Spinal cord (tissue), 10 donors: ENCODE data around the gene AKR1B15. TPM values are rescaled to one million over a fixed set of nuclear protein-coding genes. Genes with fewer than 3 reads are reported as not detected.

Source experiments
- DNase-seq, 6 donors: peaks; one replicate each; pipeline versions ENCODE4 v3.0.0 to v3.0.0-alpha.2; 2013 to 2015; ENCODE audit warnings: low spot score in 6 of 6, low read depth in 4 of 6
- H3K27ac ChIP-seq: one replicate; pipeline ENCODE4 v1.5.1; 2013; ENCODE audit warnings: low read depth, low read length, control low read depth
- H3K27me3 ChIP-seq: one replicate; pipeline ENCODE4 v1.6.1; 2013; ENCODE audit warnings: low read length; ENCODE audit not compliant: control insufficient read depth, insufficient read depth
- H3K36me3 ChIP-seq: one replicate; pipeline ENCODE4 v1.6.1; 2013; ENCODE audit warnings: low read length; ENCODE audit not compliant: control insufficient read depth, insufficient read depth
- H3K4me1 ChIP-seq: one replicate; pipeline ENCODE4 v1.6.1; 2013; ENCODE audit warnings: low read length; ENCODE audit not compliant: control insufficient read depth, insufficient read depth
- H3K4me3 ChIP-seq: one replicate; pipeline ENCODE4 v1.5.1; 2013; ENCODE audit warnings: low read depth, low read length, control low read depth
- H3K9me3 ChIP-seq: one replicate; pipeline ENCODE4 v1.6.1; 2013; ENCODE audit warnings: low read length; ENCODE audit not compliant: control insufficient read depth, insufficient read depth
- WGBS: methylation state at CpG from one replicate; pipeline ENCODE4 v1.1.5; 2013; ENCODE audit warnings: missing lambda C conversion rate; ENCODE audit not compliant: insufficient coverage; 5-methylcytosine and 5-hydroxymethylcytosine counted together
- polyA plus RNA-seq, 2 donors: library from polyadenylated mRNA; unstranded; fragments of 120-200 nt; gene quantifications; one replicate each; pipeline ENCODE4 v1.2.1, GENCODE V29; 2013; ENCODE audit not compliant: insufficient read length in 2 of 2
- total RNA-seq, 2 donors: library from RNA; depleted of rRNA in 1 of 2; stranded (reverse); fragments of 120-200 nt in 1 of 2; fragments of >200 nt in 1 of 2; gene quantifications; one replicate each; pipeline versions ENCODE4 v1.2.3 to v1.2.4, GENCODE V29; 2013 to 2014
- donor health status: healthy.

The AKR1B15 gene
- total and polyA plus RNA-seq, 4 donors = 0.17 to 0.25 (median 0.24) TPM; not detected in 1

GRCh38 chr7:134619627-134620331, 70.9 kb downstream of the AKR1B15 start:
- Histone ChIP-seq H3K27ac (no peak overlapping the region), H3K36me3 (no peaks in the 10 kb centered on the region), H3K9me3 (no peaks in the 10 kb centered on the region), H3K27me3 (no peaks in the 10 kb centered on the region), H3K4me1 (no peaks in the 10 kb centered on the region), H3K4me3 (no peak overlapping the region)
- WGBS = 50% methylated on average over 2 of the region's 2 CpGs
- DNase-seq = peak in 1 of 6 donors; percentile 37

- Histone ChIP-seq H3K36me3 (no peaks in the 10 kb centered on the region), H3K27me3 (no peaks in the 10 kb centered on the region), H3K9me3 (no peaks in the 10 kb centered on the region), H3K4me3 (no peak overlapping the region), H3K4me1 (no peaks in the 10 kb centered on the region), H3K27ac (no peak overlapping the region)
- WGBS = 66% methylated on average over 2 of the region's 7 CpGs
- DNase-seq = no peak
Observed at GRCh38 chr7:134622303-134622995, 73.5 kb downstream of the AKR1B15 start.

- Histone ChIP-seq H3K27ac (no peak overlapping the region), H3K9me3 (no peaks in the 10 kb centered on the region), H3K4me1 (no peaks in the 10 kb centered on the region), H3K36me3 (no peaks in the 10 kb centered on the region), H3K4me3 (no peak overlapping the region), H3K27me3 (no peaks in the 10 kb centered on the region)
- no peak for DNase-seq
- no CpG with 5 or more reads among the region's 2 CpGs for WGBS
Observed at GRCh38 chr7:134623193-134623592, 74.3 kb downstream of the AKR1B15 start.

- no peaks in the 10 kb centered on the region for H3K9me3 ChIP-seq
- no peak overlapping the region for H3K4me3 ChIP-seq
- no peaks in the 10 kb centered on the region for H3K27me3 ChIP-seq
- no peak for DNase-seq
- no peaks in the 10 kb centered on the region for H3K36me3 ChIP-seq
- no CpG with 5 or more reads among the region's 3 CpGs for WGBS
- no peak overlapping the region for H3K27ac ChIP-seq
- H3K4me1 ChIP-seq = no peaks in the 10 kb centered on the region
Observed at GRCh38 chr7:134625550-134625949, 76.6 kb downstream of the AKR1B15 start.

GRCh38 chr7:134627109-134627774, 78.3 kb downstream of the AKR1B15 start:
- no peaks in the 10 kb centered on the region for H3K4me1 ChIP-seq
- H3K27me3 ChIP-seq = no peaks in the 10 kb centered on the region
- H3K36me3 ChIP-seq = no peaks in the 10 kb centered on the region
- WGBS = 87% methylated on average over 1 of the region's 2 CpGs
- H3K4me3 ChIP-seq = no peak overlapping the region
- H3K9me3 ChIP-seq = no peaks in the 10 kb centered on the region
- H3K27ac ChIP-seq = no peak overlapping the region
- DNase-seq = no peak

DNA sequence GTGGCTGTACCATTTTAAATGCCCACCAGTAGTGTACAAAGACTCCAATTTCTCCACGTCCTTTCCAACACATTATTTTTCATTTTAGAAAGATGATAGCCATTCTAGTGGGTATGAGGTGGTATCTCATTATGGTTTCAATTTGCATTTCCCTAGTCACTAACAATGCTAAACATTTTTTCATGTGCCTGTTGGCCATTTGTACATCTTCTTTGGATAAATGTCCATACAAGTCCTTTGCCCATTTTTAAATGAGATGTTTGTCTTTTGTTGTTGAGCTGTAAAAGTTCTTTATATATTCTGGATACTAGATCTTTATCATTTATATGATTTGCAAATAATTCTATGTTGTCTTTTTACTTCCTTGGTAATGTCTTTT, 78.9 kb downstream of the AKR1B15 start:
- Histone ChIP-seq H3K27me3 (no peaks in the 10 kb centered on the region), H3K4me3 (no peak overlapping the region), H3K36me3 (no peaks in the 10 kb centered on the region), H3K9me3 (no peaks in the 10 kb centered on the region), H3K27ac (no peak overlapping the region), H3K4me1 (no peaks in the 10 kb centered on the region)
- no CpG with 5 or more reads among the region's 1 CpG for WGBS
- no peak for DNase-seq

DNA sequence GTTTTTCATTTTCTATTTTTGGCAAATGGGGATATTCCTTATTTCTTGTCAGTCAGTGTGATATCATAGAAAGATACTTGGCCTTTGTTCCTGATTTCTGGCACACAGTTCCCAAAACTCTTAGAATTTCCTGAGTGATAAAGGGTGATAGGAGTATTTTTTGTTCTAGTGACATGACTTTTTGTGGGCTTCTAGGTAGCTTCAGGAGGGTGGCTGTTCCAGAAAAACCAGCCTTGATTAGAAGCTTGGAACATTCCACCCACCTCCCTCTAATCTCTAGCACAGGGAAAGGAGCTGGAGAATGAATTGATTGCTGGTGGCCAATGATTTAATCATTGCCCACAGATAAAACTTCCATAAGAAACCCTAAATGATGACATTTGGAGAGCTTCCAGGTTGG, 80.5 kb downstream of the AKR1B15 start:
- no peaks in the 10 kb centered on the region for H3K36me3 ChIP-seq
- no peaks in the 10 kb centered on the region for H3K4me1 ChIP-seq
- no peak for DNase-seq
- H3K4me3 ChIP-seq = no peak overlapping the region
- H3K27ac ChIP-seq = no peak overlapping the region
- no peaks in the 10 kb centered on the region for H3K9me3 ChIP-seq
- no peaks in the 10 kb centered on the region for H3K27me3 ChIP-seq

Other genes with a start within 250 kb of the AKR1B15 start
- 10 to 100 TPM; 23.0 to 30.1 TPM for gene SLC35B4, start 232.2 kb upstream of the AKR1B15 start, total RNA-seq
- 10 to 100 TPM; 20.4 to 23.6 TPM for gene SLC35B4, start 232.2 kb upstream of the AKR1B15 start, polyA plus RNA-seq
- 10 to 100 TPM; 54.7 to 71.8 TPM for gene AKR1B1, start 90.0 kb upstream of the AKR1B15 start, total RNA-seq
- 100 to 1,000 TPM; 135 to 143 TPM for gene AKR1B1, start 90.0 kb upstream of the AKR1B15 start, polyA plus RNA-seq
- under 1 TPM in 1 of 2 donors, not detected in 1; 0.11 TPM for gene AKR1B10, start 21.5 kb upstream of the AKR1B15 start, total RNA-seq
- under 1 TPM in 1 of 2 donors, not detected in 1; 0.11 TPM for gene AKR1B10, start 21.5 kb upstream of the AKR1B15 start, polyA plus RNA-seq
- gene BPGM, start 97.7 kb downstream of the AKR1B15 start, total RNA-seq = 100 to 1,000 TPM in 1 of 2 donors, 10 to 100 TPM in 1; 54.8 to 121 TPM
- 10 to 100 TPM; 44.7 to 49.6 TPM for gene BPGM, start 97.7 kb downstream of the AKR1B15 start, polyA plus RNA-seq
- 100 to 1,000 TPM; 139 to 162 TPM for gene CALD1, start 230.5 kb downstream of the AKR1B15 start, total RNA-seq
- gene CALD1, start 230.5 kb downstream of the AKR1B15 start, polyA plus RNA-seq = 10 to 100 TPM; 77.4 to 83.1 TPM